ENCODE results near the gene E2F4.

E2F4 gene

DNA sequence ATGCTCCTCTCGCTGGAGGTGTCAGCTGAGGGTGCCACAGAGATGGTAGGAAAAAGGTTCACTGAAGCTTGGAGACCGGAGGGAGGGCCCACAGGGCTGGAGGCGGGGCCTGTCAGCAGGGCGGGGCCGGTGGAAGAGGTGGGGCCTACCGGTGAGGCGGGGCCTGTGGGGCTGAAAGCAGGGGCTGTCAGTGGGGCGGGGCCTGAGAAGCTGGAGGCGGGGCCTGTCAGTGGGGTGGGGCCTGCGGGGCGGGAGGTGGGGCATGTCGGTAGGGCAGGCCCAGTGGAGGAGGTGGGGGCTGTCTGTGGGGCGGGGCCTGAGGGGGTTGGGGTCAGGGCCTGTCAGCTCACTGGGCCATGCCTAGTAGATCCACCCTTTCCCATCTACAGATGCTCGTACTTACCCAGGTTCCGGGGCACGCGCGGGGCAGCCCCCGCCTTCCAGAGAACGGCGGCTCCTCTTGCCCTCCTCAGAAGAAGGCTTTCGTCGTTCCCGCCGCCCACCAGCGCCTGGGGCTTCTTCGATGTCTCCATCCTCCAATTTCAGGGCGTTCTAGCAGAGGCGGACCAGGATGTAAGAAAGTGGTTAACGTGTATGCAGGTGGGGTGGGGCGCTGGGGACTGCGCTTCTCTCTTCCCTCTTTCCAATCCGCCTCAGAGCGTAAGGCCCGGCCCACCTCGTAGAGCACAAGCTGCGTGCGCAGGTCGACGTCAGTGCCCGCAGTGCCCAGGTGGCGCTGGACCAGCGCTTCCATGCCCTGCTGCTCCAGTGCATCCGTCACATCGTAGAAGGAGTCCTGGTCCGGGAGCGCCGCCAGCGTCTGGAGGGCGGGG is 44.8 kb downstream of the E2F4 start:
- DNase-seq, result peak; percentile 93

DNA sequence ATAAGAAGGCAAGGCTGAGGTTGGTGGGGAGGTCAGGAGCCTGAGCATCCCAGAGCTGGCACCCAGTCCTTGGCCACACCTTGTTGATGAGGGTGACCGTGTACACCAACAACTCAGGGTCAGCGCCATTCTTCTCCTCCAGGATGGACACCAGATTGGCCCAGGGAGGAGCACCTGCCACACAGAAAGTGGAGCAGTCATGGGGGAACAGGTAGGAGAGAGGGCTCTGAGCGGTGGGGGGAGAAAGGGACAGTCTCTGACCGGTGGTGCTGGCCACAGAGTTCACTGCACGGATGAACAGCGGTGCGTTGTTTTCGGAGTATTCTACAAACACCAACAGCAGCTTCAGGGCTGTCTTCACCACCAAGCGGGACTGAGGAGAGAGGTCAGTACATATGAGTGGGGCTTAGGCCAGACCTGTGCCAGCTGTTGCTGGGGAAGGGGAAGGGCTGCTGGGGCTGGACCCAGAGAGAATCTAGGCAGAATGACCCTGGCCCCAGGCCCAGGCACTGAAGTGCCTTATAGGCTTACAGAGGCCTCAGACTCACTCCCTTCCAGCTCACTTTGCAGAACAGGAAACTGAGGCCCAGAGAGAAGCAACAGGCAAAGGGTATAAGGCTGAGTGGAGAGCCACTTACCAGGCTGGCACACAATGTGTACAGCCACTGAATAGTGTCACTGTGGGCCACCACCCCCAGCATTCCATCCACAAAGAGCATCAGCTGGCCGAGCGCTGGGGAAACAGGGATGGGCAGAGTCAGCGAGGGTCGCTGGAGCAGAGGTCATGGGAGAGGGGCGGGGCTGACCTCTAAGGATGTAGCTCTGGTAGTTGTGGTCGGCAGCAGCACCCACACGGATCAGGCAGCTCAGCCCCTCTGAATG is 45.7 kb downstream of the E2F4 start:
- DNase-seq, result no peak

DNA sequence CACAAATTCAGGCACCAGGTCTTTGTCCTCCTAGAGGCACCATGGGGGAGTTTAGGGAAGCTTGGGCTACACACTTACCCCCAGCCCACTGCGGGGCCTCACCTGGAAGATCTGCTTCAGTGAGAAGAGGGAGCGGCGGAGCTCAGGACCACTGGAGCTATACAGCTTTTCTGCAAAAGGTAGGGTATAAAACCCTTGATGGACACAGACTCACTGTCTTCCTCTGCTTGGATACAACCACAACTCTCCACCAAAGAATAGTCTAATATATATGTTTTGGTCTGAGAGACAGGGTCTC is 46.3 kb downstream of the E2F4 start:
- DNase-seq, result no peak

DNA sequence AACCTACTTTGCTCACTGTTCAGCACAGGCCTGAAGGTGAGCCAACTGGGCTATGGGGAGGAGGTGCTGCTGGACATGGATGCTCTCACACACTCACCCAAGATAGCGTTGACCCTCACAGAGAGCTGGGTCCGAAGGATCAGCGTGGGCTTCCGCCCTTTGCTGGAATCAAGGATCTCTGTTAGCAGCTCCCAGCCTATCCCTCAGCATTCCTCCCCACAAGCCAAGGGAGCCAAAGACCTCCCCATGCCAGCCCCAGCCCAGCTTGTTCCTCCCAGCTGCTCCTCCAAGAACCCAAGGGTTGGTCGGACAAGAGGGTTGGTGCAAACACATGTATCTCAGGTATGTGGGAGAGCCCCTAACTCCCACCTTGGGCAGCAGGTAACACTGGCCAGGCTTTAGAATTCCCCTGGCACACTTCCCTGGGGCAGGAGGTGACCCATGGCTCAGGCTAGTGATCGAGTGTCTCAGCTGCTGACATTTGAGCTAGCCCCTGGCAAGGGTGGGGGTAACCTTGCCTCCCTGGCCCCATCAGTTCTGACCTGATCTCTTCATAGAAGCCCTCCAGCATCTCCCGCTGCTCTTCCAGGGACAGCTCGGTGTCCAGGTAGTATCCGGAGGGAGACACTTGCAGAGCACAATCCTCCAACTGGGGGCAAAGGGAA is 47.0 kb downstream of the E2F4 start:
- no peak for DNase-seq

DNA sequence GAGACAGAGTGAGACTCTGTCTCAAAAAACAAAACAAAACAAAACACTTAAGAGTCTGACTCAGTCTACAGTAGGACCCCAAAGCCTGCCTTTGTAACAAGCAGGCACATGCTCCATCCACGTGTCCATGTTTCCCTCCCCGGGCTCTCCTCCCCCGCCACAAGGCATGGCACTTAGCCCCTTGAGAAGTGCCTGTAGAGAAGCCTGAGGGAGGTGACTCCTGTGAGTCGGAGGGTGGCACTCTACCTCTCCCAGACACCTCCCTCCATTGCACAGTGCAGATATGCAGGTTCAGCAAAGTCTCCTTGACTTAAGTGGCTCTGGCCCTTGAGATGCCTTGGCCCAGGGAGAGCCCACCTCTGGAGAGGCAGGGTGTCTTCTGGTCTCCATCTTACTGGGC is 48.6 kb downstream of the E2F4 start:
- no peak for DNase-seq

DNA sequence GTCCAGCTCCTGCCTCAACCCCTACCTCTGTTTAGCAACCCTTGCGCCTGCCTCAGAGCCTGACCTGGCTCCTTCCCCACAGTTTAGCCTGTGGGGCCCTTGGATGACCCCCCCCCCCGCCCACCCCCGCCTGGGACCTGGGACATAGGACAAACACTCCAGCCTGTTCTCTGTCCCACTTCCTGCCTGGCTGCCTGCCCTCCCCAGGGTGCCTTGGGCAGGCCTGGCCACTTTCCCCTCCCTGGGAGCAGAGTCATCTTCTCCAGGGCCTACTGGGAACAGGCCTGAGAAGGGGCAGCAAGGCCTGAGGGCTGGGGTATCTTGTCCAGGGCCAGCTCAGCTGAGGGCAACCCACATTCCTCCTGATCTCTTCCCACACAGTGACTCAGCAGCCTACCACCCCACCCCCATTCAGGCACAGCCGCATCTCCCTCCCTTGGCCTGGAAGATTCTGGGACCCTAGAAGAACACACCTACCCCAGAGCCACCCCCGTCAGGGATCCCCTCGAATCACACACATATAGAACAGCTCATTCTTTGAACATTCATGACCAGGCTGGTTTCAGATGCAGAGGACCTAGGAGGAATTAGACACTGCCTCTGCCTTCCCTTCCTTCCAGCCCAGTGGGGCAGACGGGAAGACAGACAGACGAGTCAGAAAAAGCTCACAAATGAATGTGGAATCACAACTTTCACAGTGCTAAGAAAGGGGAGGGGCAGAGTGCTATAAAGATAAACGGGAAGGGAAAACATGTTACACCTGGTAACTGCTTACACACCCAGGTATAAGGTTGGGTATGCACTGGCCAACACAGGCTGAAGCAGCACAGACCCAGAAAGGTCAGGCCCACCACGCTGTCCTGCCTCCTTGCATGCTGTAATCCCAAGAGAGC is 49.3 kb downstream of the E2F4 start:
- DNase-seq, result no peak

DNA sequence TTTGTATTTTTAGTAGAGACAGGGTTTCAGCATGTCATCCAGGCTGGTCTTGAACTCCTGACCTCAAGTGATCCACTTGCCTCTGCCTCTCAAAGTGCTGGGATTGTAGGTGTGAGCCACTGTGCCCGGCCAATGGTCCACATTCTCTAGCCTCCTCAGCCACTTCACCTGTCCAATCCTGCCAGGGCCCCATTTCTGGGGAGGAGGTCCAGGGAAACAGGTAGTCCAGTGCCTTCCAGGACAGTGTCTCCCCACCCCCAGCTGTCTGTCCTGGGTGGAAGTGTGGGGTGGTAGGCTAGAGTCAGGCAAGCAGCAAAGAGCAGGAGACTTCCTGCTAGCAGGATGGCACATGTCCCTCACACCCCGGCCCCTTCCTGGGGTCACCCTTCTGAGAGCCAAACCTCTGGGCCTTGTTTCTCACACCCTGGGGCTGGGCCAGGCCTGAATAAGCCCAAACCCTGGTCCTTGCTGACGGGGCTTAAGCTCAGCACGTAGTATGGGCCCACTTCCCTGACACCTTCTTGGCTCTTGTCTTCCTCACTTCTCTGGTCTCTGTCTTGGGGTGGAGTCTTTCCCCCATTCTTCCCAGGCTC is 50.3 kb downstream of the E2F4 start:
- no peak for DNase-seq

DNA sequence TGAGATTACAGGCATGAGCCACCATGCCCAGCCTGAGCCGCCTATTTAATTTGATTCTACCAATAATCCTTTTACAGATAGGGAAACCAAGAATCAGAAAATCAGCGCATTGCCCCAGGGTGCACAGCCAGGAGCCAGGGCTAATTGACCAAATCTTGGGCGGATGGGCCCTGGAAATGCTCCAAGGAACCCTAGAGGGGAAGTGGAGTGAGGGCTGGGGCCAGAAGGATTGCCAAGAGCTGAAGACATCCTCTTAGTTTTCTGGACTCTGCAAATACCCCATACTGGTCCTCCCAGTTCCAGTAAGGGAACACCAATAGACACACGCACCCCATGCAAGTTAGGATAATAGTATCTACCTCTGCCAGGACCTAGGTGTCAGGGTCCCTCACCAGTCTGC is 51.5 kb downstream of the E2F4 start:
- no peak for DNase-seq

DNA sequence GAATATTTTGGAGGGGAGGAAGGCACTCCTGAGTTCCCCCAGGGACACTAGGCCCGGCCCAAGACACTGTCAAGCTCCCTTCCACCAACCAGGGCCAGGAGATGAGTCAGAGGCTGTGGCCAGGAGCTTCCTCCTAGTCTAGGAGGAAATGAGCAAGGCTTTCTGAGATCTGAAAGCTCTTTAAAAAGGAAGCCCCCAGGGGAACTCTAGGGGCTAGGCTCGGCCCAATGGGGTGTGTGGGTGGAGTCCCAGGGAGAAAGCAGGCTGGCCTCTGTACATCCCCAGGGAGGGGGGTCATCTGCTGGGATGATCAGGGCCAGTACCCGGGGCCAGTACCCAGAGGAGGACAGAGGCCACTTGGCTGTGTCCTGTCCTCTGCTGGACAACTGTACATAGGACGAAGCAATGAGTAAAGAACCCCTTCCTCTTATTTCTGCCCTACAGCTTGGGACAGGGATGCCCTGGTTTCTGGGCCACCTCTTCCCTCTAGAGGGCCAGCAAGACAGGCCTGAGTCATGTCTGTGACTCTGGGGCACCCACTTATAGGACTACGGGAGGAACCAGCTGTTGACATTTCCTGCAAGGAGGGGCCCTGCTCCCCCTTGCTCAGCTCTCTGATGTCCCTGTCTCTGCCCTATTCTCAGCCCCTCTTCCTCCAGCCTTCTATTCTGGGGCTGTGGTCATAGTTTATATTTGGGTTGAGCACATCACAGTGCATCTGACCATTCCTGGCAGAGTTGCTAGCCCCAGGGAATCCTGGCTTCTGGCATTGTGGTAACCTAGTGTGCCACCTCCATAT is 52.6 kb downstream of the E2F4 start:
- DNase-seq, result peak; percentile 87

DNA sequence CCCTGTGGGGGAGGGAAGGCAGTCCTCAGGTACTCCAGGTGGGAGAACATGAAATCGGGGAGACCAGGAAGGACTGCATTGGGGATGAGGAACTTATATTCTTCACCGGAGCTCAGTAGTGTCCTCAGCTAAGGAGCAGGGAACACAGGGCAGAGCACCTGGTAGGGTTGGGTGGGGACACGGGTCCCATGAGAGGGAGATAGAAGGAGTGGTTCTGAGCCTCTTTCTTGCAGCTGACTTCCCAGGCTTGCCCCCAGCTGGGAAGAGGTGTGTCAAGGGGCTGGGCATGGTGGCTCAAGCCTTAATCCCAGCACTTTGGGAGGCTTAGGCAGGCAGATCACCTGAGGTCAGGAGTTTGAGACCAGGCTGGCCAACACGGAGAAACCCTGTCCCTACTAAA is 53.2 kb downstream of the E2F4 start:
- no peak for DNase-seq

DNA sequence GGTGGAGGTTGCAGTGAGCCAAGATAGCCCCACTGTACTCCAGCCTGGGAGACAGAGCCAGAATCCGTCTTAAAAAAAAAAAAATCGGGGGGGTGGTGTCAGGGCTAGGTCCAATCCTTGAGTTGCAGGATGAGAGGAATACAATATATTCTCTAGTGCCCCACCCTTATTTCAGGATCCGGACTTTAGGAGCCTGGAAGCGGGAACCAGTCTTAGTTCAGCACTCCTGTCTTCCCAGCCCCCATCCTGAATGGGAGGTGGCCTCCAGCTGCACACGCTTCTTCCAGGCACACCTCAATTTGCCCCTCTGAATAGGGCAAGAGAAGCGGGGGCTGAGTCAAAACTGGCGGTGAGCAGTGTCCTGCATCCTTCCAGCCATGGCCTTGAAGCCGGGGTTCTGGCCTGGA is 53.7 kb downstream of the E2F4 start:
- DNase-seq, result no peak

DNA sequence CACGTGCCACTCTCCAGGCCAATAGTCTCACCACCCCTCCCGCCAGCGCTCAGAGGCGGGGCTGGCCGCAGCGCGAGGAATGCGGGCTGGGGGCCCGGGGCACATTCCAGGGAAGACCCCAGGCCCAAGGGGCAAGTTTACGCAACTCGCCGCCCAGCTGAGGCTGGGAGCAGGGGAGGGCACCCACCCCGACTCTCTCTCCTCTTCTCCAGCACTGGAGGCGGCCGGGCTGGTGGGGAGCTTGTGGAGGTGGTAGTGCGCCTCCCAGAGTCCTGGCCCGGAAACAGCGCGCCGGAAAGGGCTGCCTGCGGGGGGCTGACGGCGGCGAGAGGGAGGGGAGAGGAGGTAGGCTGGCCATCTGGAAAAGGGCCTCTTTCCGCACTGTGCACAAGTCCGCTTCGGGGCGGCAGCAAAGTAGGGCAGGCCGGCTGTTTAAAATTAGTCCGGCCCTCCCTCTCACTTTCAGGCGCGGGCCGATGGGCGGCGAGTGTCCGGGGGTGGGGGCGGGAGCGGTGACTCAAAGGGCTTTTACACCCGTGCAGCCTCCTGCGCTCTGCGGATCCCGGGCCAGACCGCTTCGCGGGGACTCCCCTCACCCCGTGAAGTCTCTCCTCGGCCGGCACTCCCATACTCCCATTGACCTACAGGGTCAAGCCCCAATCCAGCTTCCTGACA is 54.3 kb downstream of the E2F4 start:
- peak; percentile 74 for DNase-seq

DNA sequence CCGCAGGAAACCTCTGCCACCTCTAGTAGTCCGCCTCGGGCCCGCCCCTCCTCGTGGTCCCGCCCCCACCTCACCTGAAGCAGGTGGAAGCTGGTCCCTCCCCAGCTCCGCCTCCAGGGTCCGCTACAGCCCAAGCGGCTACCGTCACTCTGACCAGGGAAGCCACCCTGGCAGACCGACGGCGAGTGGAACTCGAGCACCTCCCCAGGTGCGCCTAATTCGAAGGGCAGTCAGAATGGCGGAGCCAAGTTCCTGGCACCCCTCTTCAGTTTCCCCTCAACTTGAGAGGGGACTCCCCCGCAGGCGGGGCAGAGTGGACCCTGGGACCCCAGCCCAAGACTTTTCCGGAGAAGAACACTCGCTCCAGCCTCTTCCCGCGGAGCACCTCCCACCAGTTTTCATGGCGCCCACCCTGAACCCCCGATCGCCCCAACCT is 54.8 kb downstream of the E2F4 start:
- no peak for DNase-seq

DNA sequence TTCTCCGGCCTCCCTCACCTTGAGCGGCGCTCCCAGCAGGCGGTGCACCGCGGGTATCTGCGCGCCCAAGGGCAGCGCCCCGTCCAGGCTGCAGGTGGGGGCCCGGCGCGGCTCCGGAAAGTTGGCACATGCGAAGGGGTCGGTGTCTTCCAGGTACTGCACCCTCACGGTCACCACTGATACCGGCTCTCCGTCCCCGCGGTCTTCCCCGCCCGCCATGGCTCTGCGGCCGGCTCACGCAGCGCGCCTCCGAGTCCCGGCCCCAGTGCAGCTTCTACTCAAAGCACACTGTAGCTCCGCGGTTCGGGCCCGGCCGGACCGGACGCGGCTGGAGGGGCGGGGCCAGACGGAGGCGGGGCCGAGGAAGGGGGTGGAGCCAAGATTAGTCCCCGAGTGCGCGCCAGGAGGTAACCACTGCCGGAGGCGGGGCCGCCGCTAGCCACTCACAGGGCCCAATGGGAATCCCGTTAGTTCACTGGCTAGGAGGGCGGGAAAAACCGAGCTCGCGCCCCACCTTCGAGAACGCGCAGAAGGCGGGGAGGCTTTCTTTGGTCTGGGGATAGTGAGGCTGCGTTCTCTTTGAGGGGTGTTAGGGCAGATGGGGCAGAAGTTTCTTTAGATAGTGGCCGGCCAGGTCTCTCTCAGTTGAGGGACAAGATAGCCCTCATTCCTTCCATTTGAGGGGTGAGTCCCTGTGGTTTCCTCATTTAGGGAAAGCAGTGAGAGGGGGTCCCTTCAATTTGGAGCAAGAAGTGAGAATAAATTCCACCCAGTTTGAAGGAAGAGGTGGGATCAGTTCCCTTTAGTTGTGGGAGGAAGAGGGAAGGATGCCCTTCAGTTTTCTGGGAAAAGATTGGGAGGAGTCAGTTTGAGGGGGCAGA is 55.5 kb downstream of the E2F4 start, which contains the start of gene FHOD1:
TSS of gene FHOD1 (minus strand) at position 290 of the 881 bp plus-strand sequence. CDS start at position 219, 71 bp downstream.
- DNase-seq, result peak; percentile 99

DNA sequence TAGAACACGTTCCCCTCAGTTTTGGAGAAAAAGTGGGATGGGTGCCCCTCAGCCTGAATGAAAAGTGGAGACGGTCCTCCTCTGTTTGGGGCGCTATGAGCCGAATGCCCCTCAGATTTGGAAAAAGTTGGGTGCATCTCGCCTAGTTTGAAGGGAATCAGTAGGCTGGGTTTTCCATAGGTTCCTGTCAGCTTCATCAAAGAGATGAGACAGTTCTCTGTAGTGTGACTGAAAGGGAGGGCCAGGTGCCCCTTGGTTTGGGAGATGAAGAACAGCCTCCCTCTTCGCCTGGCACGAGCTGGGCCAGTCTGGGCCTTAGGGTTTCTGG is 56.1 kb downstream of the E2F4 start:
- no peak for DNase-seq
